A549 (cell line): ENCODE data around the gene CACNG8. TPM values are rescaled to one million over a fixed set of nuclear protein-coding genes. Genes with fewer than 3 reads are reported as not detected.

Experiments
- ATAC-seq, 2 experiments: fragments of 200-7000 bp in 1 of 2; fragments of >200 bp in 1 of 2; cut with Nextera tagmentation in 1 of 2; cut with Tn5 transposase in 1 of 2; 3 replicates each; pipeline versions ENCODE4 v1.8.0 to v1.9.1; 2018 to 2020; ENCODE audit warnings: mild to moderate bottlenecking in 1 of 2, moderate library complexity in 1 of 2
- CTCF ChIA-PET: fragments of 300-600 bp; sonication (Branson Sonifier 250); formaldehyde crosslinking; extraction: SDS; loops from one replicate; lab custom pipeline; 2021; ENCODE audit warnings: antibody characterized with exemption, inconsistent platforms; lab: Yijun Ruan, JAX
- POLR2A ChIA-PET: fragments of 350-600 bp; formaldehyde crosslinking; extraction: SDS; loops from one replicate; lab custom pipeline; 2021; ENCODE audit warnings: antibody characterized with exemption, inconsistent platforms; lab: Yijun Ruan, JAX
- DNase-seq, 2 experiments: peaks; one replicate each; pipeline versions ENCODE4 v3.0.0 to v3.0.0-alpha.2; 2011 to 2016; ENCODE audit warnings: low read depth in 1 of 2, low spot score in 1 of 2
- FAIRE-seq: peaks from 2 replicates; lab custom pipeline; 2011; peaks lifted over from hg19 to GRCh38; lab: Jason Lieb, UNC
- H3K27ac ChIP-seq, 2 experiments: fragments of >200 bp; sonication (Bioruptor Twin); formaldehyde crosslinking; 3 replicates each; pipeline ENCODE4 v1.5.1; 2016 to 2017
- H3K4me1 ChIP-seq: fragments of >200 bp; sonication (Bioruptor Twin); formaldehyde crosslinking; 3 replicates; pipeline ENCODE4 v1.6.1; 2016
- H3K4me2 ChIP-seq: fragments of >200 bp; sonication (Bioruptor Twin); formaldehyde crosslinking; 3 replicates; pipeline ENCODE4 v1.6.1; 2016
- H3K4me3 ChIP-seq: fragments of >200 bp; sonication (Bioruptor Twin); formaldehyde crosslinking; 3 replicates; pipeline ENCODE4 v1.5.1; 2016
- H3K9me3 ChIP-seq: fragments of >200 bp; sonication (Bioruptor Twin); formaldehyde crosslinking; 3 replicates; pipeline ENCODE4 v1.6.1; 2016
- CEBPB ChIP-seq, 2 experiments: fragments of >200 bp in 1 of 2; sonication (Bioruptor Twin) in 1 of 2; formaldehyde crosslinking in 1 of 2; IDR thresholded peaks; 2 replicates each; pipeline ENCODE4 v1.6.1; 2012 to 2016
- EHF ChIP-seq: fragments of 250-450 bp; sonication (Bioruptor Pico); IDR thresholded peaks from 2 replicates; pipeline ENCODE4 v1.5.0; 2020; ENCODE audit warnings: mild to moderate bottlenecking
- EHMT2 ChIP-seq: fragments of 200-600 bp; sonication (generic); IDR thresholded peaks from 2 replicates; pipeline ENCODE4 v1.6.1; 2016; ENCODE audit warnings: antibody characterized with exemption, low read depth, mild to moderate bottlenecking, moderate library complexity
- FOSB ChIP-seq: fragments of 250-450 bp; sonication (Bioruptor Pico); IDR thresholded peaks from 2 replicates; pipeline ENCODE4 v1.5.0; 2020; ENCODE audit warnings: mild to moderate bottlenecking, moderate library complexity
- FOXS1 ChIP-seq: fragments of 250-450 bp; sonication (Bioruptor Pico); IDR thresholded peaks from 2 replicates; pipeline ENCODE4 v1.5.0; 2020; ENCODE audit warnings: mild to moderate bottlenecking, moderate library complexity
- HDAC2 ChIP-seq: fragments of 200-600 bp; sonication (generic); IDR thresholded peaks from 2 replicates; pipeline ENCODE4 v1.6.1; 2016
- HEYL ChIP-seq: fragments of 250-450 bp; sonication (Bioruptor Pico); IDR thresholded peaks from 2 replicates; pipeline ENCODE4 v1.8.0; 2021; ENCODE audit warnings: mild to moderate bottlenecking, moderate library complexity
- JUN ChIP-seq, 2 experiments: fragments of >200 bp; sonication (Bioruptor Twin); formaldehyde crosslinking; IDR thresholded peaks; 2 replicates in 1 of 2; 3 replicates in 1 of 2; pipeline ENCODE4 v1.6.1; 2016 to 2017
- KDM5A ChIP-seq: fragments of 200-600 bp; sonication (generic); IDR thresholded peaks from 2 replicates; pipeline ENCODE4 v1.6.1; 2016; ENCODE audit warnings: antibody characterized with exemption, mild to moderate bottlenecking
- MAFK ChIP-seq: fragments of 450-650 bp; IDR thresholded peaks from 2 replicates; pipeline ENCODE4 v1.6.1; 2014; ENCODE audit not compliant: partially characterized antibody
- MAX ChIP-seq: IDR thresholded peaks from 2 replicates; pipeline ENCODE4 v1.6.1; 2012
- MYC ChIP-seq: IDR thresholded peaks from 2 replicates; pipeline ENCODE4 v1.6.1; 2012; ENCODE audit warnings: mild to moderate bottlenecking, inconsistent platforms, low read length, improper control_type of control experiment, borderline replicate concordance
- NR3C1 ChIP-seq: fragments of >200 bp; sonication (Bioruptor Twin); formaldehyde crosslinking; IDR thresholded peaks from 3 replicates; pipeline ENCODE4 v1.6.1; 2017
- POLR2A ChIP-seq: IDR thresholded peaks from 2 replicates; pipeline ENCODE4 v1.6.1; 2012; ENCODE audit warnings: mild to moderate bottlenecking, low read length
- RCOR1 ChIP-seq: fragments of 150-350 bp; IDR thresholded peaks from 2 replicates; pipeline ENCODE4 v1.6.1; 2014; ENCODE audit warnings: antibody characterized with exemption, low read length, low read depth
- REST ChIP-seq: fragments of 200-600 bp; sonication (generic); IDR thresholded peaks from 2 replicates; pipeline ENCODE4 v1.6.1; 2016; ENCODE audit warnings: antibody characterized with exemption, mild to moderate bottlenecking, moderate library complexity
- RFX5 ChIP-seq: fragments of 450-650 bp; IDR thresholded peaks from 2 replicates; pipeline ENCODE4 v1.7.1; 2014; ENCODE audit warnings: antibody characterized with exemption, mild to moderate bottlenecking, moderate library complexity
- RNF2 ChIP-seq: fragments of 200-600 bp; sonication (generic); IDR thresholded peaks from 2 replicates; pipeline ENCODE4 v1.6.1; 2016; ENCODE audit warnings: low read depth, mild to moderate bottlenecking, antibody characterized with exemption, moderate library complexity, borderline replicate concordance
- SMC3 ChIP-seq: fragments of >200 bp; sonication (Bioruptor Twin); formaldehyde crosslinking; IDR thresholded peaks from 3 replicates; pipeline ENCODE4 v1.6.1; 2018; ENCODE audit warnings: inconsistent platforms
- TP53 ChIP-seq: fragments of 250-450 bp; sonication (Bioruptor Pico); IDR thresholded peaks from 2 replicates; pipeline ENCODE4 v1.5.0; 2021; ENCODE audit warnings: mild to moderate bottlenecking, moderate library complexity
- USF2 ChIP-seq: fragments of 450-650 bp; IDR thresholded peaks from 2 replicates; pipeline ENCODE4 v1.6.1; 2014; ENCODE audit warnings: antibody characterized with exemption
- ZC3H11A ChIP-seq: fragments of 450-650 bp; IDR thresholded peaks from 2 replicates; pipeline ENCODE4 v1.6.1; 2014; ENCODE audit warnings: antibody characterized with exemption, mild to moderate bottlenecking
- ZNF302 ChIP-seq: fragments of 250-450 bp; sonication (Bioruptor Pico); IDR thresholded peaks from 2 replicates; pipeline ENCODE4 v1.9.0; 2021; ENCODE audit warnings: inconsistent platforms, mild to moderate bottlenecking, moderate library complexity
- ZSCAN20 ChIP-seq: fragments of 250-450 bp; sonication (Bioruptor Pico); IDR thresholded peaks from 2 replicates; pipeline ENCODE4 v1.8.0; 2022; ENCODE audit warnings: mild to moderate bottlenecking, moderate library complexity
- WGBS: methylation state at CpG from one replicate; pipeline ENCODE4 v1.1.6; 2017; ENCODE audit errors: missing lambda C conversion rate; 5-methylcytosine and 5-hydroxymethylcytosine counted together
- polyA plus RNA-seq, 4 experiments: library from polyadenylated mRNA; depleted of rRNA in 3 of 4; stranded (reverse); fragments of >200 nt; fragmentation: RNase III in 1 of 4; extraction: RNeasy Plus Mini Kit Qiagen cat#74134 plus additional on column Dnase treatment in 1 of 4; gene quantifications; 2 replicates in 3 of 4; 3 replicates in 1 of 4; pipeline ENCODE4 v1.2.3, GENCODE V29; 2011 to 2017

CACNG8 gene
- polyA plus RNA-seq, 2 of the 4 experiments (the other 2 are of a cell fraction) = 1.1 to 5.8 TPM

- no peak for ATAC-seq
- CTCF ChIA-PET = interaction anchor here (0.5 to 2.6 kb wide), 9 partner anchors 11 to 1488 kb away, joined by 3 to 8 read pairs (median 4); no protein-coding TSS in a partner anchor
- Histone ChIP-seq H3K4me1 (0 out of 3 replicates have a peak, but pooled peaks cover 8% of the 10 kb centered on the region), H3K4me3 (no peak overlapping the region; the same call in 2 of the 3 replicates), H3K9me3 (no peaks in the 10 kb centered on the region), H3K4me2 (peak overlapping the region; percentile 67), H3K27ac (peak overlapping the region; percentile 54 to 67; a peak in 5 of 6 replicates)
- FAIRE-seq = no peak
- TF ChIP-seq SMC3 = no peak
- no peak for TF ChIP-seq RCOR1
- no peak for TF ChIP-seq USF2
- no peak for TF ChIP-seq KDM5A
- TF ChIP-seq JUN (IDR thresholded peaks at IDR 0.05) = no peak
- TF ChIP-seq EHMT2 = no peak
- no peak for TF ChIP-seq ZNF302 (CRISPR knock-in tag)
- no peak for TF ChIP-seq HDAC2
- TF ChIP-seq NR3C1 = no peak
- no peak for TF ChIP-seq ZSCAN20
- TF ChIP-seq REST = no peak
- TF ChIP-seq ZC3H11A = no peak
- no peak for TF ChIP-seq MAX
- TF ChIP-seq POLR2A = no peak
- TF ChIP-seq CEBPB (IDR thresholded peaks at IDR 0.05) = no peak
- TF ChIP-seq MYC = no peak
- TF ChIP-seq TP53 (CRISPR knock-in tag) = no peak
- TF ChIP-seq EHF (CRISPR knock-in tag) = no peak
- WGBS = 86% methylated on average over 4 of the region's 4 CpGs
- no peak for DNase-seq
- POLR2A ChIA-PET = interaction anchor here (0.6 kb wide), 1 partner anchor 172 kb away, joined by 3 read pairs; no protein-coding TSS in a partner anchor
Observed at GRCh38 chr19:53944933-53945332, 17.8 kb upstream of the CACNG8 start.

- Histone ChIP-seq H3K4me1 (0 out of 3 replicates have a peak, but pooled peaks cover 8% of the 10 kb centered on the region), H3K9me3 (no peaks in the 10 kb centered on the region)
- peak; percentile 33 for TF ChIP-seq MAFK
- TF ChIP-seq FOXS1 (CRISPR knock-in tag) = no peak
- peak; percentile 35 to 73; a peak in 3 of 4 replicates for TF ChIP-seq CEBPB (IDR thresholded peaks at IDR 0.05)
- no peak for TF ChIP-seq HEYL (CRISPR knock-in tag)
- no peak for TF ChIP-seq RNF2
- TF ChIP-seq RFX5 = 0 out of 2 replicates have a peak, but pooled peaks have one; percentile 36
- no peak for TF ChIP-seq FOSB (CRISPR knock-in tag)
- TF ChIP-seq, all 56 proteins: peak for 3
- peak overlapping the region; percentile 18 for H3K4me3 ChIP-seq
- no peak for FAIRE-seq
- H3K27ac ChIP-seq = peak overlapping the region; percentile 54 to 67
- 7% methylated on average over 9 of the region's 9 CpGs for WGBS
- H3K4me2 ChIP-seq = peak overlapping the region; percentile 67
- POLR2A ChIA-PET = interaction anchor here (0.6 kb wide), 1 partner anchor 172 kb away, joined by 3 read pairs; no protein-coding TSS in a partner anchor
- peak; percentile 85 to 88 for ATAC-seq
- CTCF ChIA-PET = interaction anchor here (0.5 to 2.6 kb wide), 8 partner anchors 11 to 1488 kb away, joined by 3 to 8 read pairs (median 4); no protein-coding TSS in a partner anchor
- DNase-seq = peak; percentile 79 to 86
Observed at GRCh38 chr19:53945441-53945840, 17.3 kb upstream of the CACNG8 start.
